ENCODE measurements around the gene TMEM132D.

DNA sequence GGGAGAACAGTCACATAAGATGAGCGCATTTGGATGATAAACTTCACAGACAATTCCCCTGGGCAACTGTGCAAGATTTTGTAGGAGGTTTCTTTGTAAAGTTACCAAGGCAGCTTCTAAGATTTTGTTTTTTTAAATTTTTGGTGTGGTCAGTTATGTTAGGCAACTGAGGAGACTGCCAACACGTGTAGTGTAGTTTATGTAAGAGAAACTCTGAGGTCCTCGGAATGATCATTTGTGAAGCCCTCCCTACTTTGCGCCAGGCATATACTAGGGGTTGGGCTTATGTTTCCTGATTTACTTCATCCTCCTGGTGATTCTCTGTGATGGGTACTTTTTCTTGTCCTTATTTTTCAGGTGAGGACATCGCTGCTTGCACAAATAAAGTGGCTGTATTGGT, 433.6 kb downstream of the TMEM132D start:
- TF ChIP-seq EZH2 (IDR thresholded peaks at IDR 0.05; ENCODE audit: borderline replicate concordance, insufficient read depth, low read length, poor library complexity, severe bottlenecking) (no peak), POLR2AphosphoS5 (IDR thresholded peaks at IDR 0.05) (no peak), TAF1 (IDR thresholded peaks at IDR 0.05; ENCODE audit: low read depth) (no peak), SMC3 (conservative IDR thresholded peaks at IDR 0.05; ENCODE audit: poor library complexity) (no peak), MXI1 (conservative IDR thresholded peaks at IDR 0.05; ENCODE audit: poor library complexity, severe bottlenecking) (no peak)
- TF ChIP-seq, protein P1, sequence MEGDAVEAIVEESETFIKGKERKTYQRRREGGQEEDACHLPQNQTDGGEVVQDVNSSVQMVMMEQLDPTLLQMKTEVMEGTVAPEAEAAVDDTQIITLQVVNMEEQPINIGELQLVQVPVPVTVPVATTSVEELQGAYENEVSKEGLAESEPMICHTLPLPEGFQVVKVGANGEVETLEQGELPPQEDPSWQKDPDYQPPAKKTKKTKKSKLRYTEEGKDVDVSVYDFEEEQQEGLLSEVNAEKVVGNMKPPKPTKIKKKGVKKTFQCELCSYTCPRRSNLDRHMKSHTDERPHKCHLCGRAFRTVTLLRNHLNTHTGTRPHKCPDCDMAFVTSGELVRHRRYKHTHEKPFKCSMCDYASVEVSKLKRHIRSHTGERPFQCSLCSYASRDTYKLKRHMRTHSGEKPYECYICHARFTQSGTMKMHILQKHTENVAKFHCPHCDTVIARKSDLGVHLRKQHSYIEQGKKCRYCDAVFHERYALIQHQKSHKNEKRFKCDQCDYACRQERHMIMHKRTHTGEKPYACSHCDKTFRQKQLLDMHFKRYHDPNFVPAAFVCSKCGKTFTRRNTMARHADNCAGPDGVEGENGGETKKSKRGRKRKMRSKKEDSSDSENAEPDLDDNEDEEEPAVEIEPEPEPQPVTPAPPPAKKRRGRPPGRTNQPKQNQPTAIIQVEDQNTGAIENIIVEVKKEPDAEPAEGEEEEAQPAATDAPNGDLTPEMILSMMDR (IDR thresholded peaks at IDR 0.05; ENCODE audit: poor library complexity, severe bottlenecking) = no peak
- TF ChIP-seq, protein P2, sequence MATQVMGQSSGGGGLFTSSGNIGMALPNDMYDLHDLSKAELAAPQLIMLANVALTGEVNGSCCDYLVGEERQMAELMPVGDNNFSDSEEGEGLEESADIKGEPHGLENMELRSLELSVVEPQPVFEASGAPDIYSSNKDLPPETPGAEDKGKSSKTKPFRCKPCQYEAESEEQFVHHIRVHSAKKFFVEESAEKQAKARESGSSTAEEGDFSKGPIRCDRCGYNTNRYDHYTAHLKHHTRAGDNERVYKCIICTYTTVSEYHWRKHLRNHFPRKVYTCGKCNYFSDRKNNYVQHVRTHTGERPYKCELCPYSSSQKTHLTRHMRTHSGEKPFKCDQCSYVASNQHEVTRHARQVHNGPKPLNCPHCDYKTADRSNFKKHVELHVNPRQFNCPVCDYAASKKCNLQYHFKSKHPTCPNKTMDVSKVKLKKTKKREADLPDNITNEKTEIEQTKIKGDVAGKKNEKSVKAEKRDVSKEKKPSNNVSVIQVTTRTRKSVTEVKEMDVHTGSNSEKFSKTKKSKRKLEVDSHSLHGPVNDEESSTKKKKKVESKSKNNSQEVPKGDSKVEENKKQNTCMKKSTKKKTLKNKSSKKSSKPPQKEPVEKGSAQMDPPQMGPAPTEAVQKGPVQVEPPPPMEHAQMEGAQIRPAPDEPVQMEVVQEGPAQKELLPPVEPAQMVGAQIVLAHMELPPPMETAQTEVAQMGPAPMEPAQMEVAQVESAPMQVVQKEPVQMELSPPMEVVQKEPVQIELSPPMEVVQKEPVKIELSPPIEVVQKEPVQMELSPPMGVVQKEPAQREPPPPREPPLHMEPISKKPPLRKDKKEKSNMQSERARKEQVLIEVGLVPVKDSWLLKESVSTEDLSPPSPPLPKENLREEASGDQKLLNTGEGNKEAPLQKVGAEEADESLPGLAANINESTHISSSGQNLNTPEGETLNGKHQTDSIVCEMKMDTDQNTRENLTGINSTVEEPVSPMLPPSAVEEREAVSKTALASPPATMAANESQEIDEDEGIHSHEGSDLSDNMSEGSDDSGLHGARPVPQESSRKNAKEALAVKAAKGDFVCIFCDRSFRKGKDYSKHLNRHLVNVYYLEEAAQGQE (IDR thresholded peaks at IDR 0.05; ENCODE audit: borderline replicate concordance) = no peak

All from neural cell (in vitro differentiated cells).